Caki2 (cell line): ENCODE measurements around the gene ASCL5. TPM values are rescaled to one million over a fixed set of nuclear protein-coding genes. Genes with fewer than 3 reads are reported as not detected.

ENCODE experiments used
- DNase-seq: peaks from one replicate; pipeline ENCODE4 v3.0.0-alpha.2; 2015; ENCODE audit warnings: low read depth
- in situ Hi-C: cut with HindIII; loops from 2 replicates; pipeline ENCODE4 v1.10.0; 2016; ENCODE audit warnings: low sequenced_read_pairs, low pct_unique_long_range_greater_than_20kb, mixed read lengths
- total RNA-seq: library from RNA; depleted of rRNA; stranded (reverse); fragments of >200 nt; shearing (Covaris generic); gene quantifications from 2 replicates; pipeline ENCODE4 v1.2.3, GENCODE V29; 2014; ENCODE audit warnings: low replicate concordance

ASCL5 gene
- total RNA-seq, 1 experiment from 2014 or later, result 0.07 TPM

DNA sequence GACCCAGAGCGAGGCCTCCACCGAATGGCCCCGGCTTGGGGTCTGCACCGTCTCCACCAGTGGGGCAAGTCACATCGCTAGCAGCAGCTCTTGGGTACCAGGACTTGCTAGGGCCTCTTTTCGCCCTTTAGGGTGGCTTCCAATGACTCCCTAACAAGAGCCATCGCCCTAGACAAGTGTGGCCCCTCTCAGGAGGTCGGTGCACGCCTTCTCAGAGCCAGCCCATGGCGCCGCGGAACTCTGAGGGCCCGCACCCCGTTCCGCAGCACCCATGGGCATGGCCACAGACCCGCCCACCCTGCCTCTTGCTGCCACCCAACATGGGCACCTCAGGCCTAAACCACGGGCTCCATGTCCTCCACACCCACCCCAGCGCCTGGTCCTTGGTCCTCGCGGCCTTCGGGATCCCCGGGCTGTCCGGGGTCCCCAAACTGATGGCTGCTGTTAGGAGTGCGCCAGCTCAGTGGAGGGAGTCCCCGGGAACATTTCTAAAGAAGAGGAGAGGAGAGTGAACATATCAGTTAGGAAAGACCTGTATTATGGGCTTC is 11.5 kb downstream of the ASCL5 start:
- in situ Hi-C loops, result no loop called here
- DNase-seq, result no peak

DNA sequence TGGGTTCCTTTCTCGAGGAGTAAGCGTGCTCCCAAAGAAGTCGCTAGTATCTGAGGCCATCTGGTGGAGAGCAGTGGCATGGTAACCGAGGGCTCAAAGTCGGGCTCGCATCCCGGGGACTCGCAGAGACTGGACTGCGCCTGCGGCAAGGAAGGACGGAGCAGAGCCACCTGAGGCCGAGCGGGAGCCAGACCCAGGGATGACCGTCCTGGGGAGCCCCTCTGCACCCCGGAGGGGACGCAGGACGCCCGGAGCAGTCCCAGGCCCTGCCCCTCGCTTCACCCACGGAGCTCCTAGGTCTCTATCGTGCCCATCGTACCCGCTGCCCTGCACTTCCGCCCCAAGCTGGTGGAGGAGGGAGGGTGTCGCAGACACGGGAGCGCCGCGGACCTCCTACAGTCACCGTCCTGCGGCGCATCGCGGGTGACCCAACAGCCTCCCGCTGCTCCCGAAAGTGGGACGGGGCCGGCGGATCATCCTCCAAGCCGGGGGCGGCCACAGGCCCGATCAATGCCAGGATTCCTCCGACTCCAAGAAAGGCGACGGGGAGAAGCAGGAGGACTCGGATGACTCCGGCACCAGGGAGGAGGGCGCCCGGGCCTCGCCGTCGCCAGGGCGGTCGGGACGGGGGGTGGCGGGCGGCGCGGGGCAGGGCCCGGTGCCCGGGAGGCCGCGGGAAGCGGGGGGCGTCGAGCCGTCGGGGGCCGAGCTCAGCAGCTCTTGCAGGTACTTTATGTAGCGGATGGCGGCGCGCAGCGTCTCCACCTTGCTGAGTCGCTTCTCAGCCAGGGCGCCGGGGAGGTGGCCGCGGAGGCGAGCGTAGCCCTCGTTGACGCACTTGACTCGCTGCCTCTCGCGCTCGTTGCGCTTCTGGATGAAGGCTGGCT is 12.5 kb downstream of the ASCL5 start:
- peak; percentile 94 for DNase-seq
- in situ Hi-C loops, result no loop called here

- in situ Hi-C loops, result no loop called here
- peak; percentile 18 for DNase-seq
Measured at GRCh38 chr1:201113451-201114244, 13.3 kb downstream of the ASCL5 start.

DNA sequence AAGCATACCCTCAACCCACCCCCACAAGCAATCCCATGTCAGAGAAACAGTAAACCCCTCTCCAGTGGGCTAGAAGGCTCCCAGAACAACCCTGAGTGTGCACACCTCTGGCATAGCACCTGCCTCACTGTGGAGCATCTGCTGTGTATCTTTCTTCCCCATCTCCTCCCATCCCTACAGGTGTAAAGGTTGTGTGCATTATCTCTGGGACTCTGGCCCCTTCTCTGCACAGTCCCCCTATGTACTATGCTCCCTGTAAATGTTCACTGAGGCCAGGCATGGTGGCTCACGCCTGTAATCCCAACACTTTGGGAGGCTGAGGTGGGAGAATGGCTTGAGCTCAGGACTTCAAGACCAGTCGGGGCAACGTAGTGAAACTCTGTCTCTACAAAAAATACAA is 14.1 kb downstream of the ASCL5 start:
- in situ Hi-C loops, result no loop called here
- no peak for DNase-seq

- no peak for DNase-seq
- in situ Hi-C loops, result no loop called here
Measured at GRCh38 chr1:201112173-201112731, 14.7 kb downstream of the ASCL5 start, which contains the start of gene CACNA1S. Gene CACNA1S, minus strand, starts transcription at chr1:201112426. Its CDS starts 87 bp downstream, at chr1:201112339.

GRCh38 chr1:201111672-201112071 is 15.3 kb downstream of the ASCL5 start:
- no peak for DNase-seq
- in situ Hi-C loops, result no loop called here

GRCh38 chr1:201111156-201111555 is 15.8 kb downstream of the ASCL5 start:
- in situ Hi-C loops, result no loop called here
- DNase-seq, result no peak

GRCh38 chr1:201110616-201111015 is 16.4 kb downstream of the ASCL5 start:
- DNase-seq, result no peak
- in situ Hi-C loops, result no loop called here

GRCh38 chr1:201110138-201110537 is 16.8 kb downstream of the ASCL5 start:
- in situ Hi-C loops, result no loop called here
- no peak for DNase-seq

DNA sequence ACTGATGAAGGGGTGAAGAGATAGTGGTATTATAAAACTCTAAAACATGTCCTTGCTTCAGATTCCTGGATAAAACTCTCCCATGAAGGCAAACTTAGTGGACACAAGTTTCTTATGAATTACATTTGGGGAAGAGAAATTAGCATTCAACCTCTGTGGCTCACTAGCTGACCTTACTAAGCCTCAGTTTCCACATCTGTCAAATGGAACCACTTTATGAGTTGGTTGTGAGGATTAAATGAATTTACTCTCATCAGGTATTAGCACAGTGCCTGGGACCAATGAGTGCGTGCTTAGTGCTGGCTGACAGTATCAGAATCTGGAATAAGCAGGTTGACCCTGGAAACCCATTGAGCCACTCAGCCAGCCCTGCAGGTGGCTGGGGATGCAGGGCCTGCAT is 17.3 kb downstream of the ASCL5 start:
- DNase-seq, result no peak
- in situ Hi-C loops, result no loop called here

DNA sequence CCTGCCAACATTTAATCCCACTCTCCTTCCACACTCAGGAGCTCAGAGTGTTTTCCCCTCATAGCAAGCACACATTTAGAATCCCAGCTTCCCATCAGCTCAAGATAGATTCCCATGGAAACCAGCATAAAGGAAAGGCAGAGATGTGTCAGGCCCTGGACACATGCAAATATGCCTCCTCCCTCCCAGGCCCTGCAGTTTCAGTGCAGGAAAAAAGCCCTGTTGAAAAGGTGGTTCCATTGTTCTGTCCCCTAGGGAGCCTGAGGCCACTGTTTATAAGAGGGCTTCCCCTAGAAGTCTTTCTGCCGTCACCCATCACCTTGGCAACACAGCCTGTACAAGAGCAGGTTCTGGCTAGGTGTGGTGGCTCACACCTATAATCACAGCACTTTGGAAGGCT is 18.4 kb downstream of the ASCL5 start:
- DNase-seq, result no peak
- in situ Hi-C loops, result no loop called here

- in situ Hi-C loops, result no loop called here
- DNase-seq, result no peak
Measured at GRCh38 chr1:201105688-201106087, 21.3 kb downstream of the ASCL5 start.

GRCh38 chr1:201104141-201104540 is 22.8 kb downstream of the ASCL5 start:
- in situ Hi-C loops, result no loop called here
- DNase-seq, result no peak

DNA sequence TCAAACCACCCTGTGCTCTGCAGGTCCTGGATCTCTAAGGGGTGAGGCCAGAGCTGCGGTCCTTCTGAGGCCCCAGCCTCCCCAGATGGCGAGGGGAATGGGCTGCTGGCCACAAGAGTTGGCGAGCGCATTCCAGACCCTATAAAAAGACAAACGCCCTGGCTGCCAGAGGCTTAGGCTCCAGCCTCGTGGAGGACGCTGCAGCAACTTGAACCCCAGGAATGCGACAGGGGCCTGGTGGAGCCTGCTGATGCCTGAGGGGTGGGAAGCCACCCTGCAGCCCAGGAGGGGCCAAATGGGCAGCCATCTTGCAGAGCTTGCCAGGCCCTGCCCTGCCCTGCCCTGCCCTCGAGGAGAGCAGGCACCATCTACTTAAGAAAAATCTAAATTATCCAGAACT is 23.3 kb downstream of the ASCL5 start:
- no peak for DNase-seq
- in situ Hi-C loops, result no loop called here

- in situ Hi-C loops, result no loop called here
- DNase-seq, result no peak
Measured at GRCh38 chr1:201100169-201100930, 26.6 kb downstream of the ASCL5 start.

GRCh38 chr1:201098992-201099677 is 27.8 kb downstream of the ASCL5 start:
- DNase-seq, result no peak
- in situ Hi-C loops, result no loop called here

DNA sequence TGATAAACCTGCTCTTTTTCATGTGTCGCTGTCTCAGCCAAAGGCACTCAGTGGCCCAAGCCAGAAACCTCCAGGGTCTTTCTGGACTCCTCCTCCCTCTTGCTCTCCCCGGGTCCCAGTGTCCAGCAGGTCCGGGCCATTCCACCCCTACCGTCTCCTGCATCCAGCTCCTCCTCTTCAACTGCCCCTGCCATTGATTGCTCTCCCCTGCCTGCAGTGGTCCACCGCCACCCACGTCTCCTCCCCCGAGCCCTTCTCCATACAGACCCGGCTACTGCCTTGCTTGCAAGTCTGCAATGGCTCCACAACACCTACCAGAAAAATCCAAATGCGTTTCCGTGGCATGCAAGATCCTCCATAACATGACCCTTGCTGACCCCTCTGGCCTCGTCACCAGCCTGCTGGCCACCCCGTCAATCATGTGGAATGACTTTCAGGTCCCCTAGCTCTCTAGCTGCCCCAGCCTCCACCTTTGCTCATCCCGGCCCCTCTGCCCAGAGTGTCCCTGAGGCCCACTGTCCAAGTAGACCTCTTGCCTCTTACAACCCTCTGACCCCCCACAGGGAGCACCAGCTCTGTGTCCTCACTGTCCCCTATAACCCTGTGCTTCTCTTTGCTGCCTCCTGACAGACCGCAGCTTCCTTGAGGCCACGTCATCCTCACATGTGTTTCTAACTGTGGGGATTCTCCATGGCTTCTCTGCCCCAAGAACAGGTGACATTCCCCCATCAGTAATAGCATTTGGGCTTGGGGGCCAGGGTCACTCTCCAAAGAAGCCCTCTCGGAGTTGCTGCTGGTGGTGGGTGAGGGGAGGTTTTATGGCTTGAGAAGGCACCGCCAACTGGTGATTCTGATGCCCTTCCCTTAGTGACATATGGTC is 29.8 kb downstream of the ASCL5 start:
- no peak for DNase-seq
- in situ Hi-C loops, result no loop called here
